Activated naive CD8-positive, alpha-beta T cell treated with anti-CD3 and anti-CD28 coated beads, Interleukin-2, amount 10 ng/mL, durations not matched to agents 7 days and 5 days (primary cell): Measurements from ENCODE around the gene ZNF619. TPM values are rescaled to one million over a fixed set of nuclear protein-coding genes. Genes with fewer than 3 reads are reported as not detected.
A peak's percentile ranks its signal among the peaks of the same experiment; 100 is the strongest.

ENCODE experiments used
- ATAC-seq: fragments of 150-1000 bp; cut with Tn5 transposase; one replicate; pipeline ENCODE4 v1.10.0; 2021; ENCODE audit warnings: low read depth, moderate library complexity
- POLR2A ChIA-PET: fragments of 350-600 bp; sonication (Branson Sonifier 250); formaldehyde crosslinking; loops from one replicate; lab custom pipeline; 2021; ENCODE audit warnings: antibody characterized with exemption; lab: Charles Lee
- DNase-seq: peaks from one replicate; pipeline ENCODE4 v3.0.0; 2021
- H3K27ac Mint-ChIP-seq: one replicate; pipeline ENCODE4 v1.8.0; 2022; ENCODE audit warnings: mild to moderate bottlenecking, mixed read lengths
- H3K27me3 Mint-ChIP-seq: one replicate; pipeline ENCODE4 v1.8.0; 2022; ENCODE audit warnings: mild to moderate bottlenecking, moderate library complexity, mixed read lengths
- H3K36me3 Mint-ChIP-seq: one replicate; pipeline ENCODE4 v1.8.0; 2021; ENCODE audit warnings: mild to moderate bottlenecking, mixed read lengths
- H3K4me1 Mint-ChIP-seq: one replicate; pipeline ENCODE4 v1.8.0; 2021; ENCODE audit warnings: mixed read lengths
- H3K4me3 Mint-ChIP-seq: one replicate; pipeline ENCODE4 v1.8.0; 2022; ENCODE audit warnings: mild to moderate bottlenecking, moderate library complexity, mixed read lengths
- H3K9me3 Mint-ChIP-seq: one replicate; pipeline ENCODE4 v1.8.0; 2021; ENCODE audit warnings: mixed read lengths
- total RNA-seq, 2 experiments: library from RNA; stranded (reverse); gene quantifications; one replicate each; pipeline ENCODE4 v1.2.3, GENCODE V29; 2021

ZNF619 gene
- total RNA-seq, 2 experiments from 2014 or later = 11.3 to 13.3 TPM

DNA sequence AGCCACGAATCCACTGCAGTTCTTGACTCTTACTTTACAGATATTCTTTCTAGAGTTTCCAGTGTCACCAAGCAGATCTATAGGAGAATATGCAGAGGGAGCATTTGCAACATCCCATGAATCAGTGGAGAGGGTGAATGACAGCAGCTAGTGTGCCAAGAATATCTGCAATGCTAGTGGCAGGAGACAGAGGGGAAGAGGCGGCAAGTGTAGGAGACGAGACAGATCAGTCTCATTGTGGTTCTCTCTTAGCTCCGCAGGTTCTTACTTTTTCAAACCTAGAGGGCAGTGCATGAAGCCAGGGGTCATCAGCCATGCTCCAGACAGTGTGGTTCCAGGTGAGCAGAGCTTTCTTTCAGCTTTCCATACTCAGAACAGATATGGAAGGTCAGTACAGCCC lies 744 bp downstream of the ZNF619 start:
- Mint-ChIP-seq H3K4me1 (peaks cover 28% of the 10 kb centered on the region), H3K27ac (peak overlapping the region; percentile 85)
- DNase-seq = no peak

DNA sequence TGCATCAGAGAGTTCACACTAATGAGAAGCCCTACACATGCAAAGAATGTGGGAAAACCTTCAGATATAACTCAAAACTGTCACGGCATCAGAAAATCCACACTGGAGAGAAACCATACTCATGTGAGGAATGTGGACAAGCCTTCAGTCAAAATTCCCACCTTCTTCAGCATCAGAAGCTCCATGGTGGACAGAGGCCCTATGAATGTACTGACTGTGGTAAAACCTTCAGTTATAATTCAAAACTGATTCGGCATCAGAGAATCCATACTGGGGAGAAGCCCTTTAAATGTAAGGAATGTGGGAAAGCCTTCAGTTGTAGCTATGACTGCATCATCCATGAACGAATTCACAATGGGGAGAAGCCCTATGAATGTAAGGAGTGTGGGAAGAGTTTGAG lies 10.2 kb downstream of the ZNF619 start:
- H3K27me3 Mint-ChIP-seq = no peaks in the 10 kb centered on the region
- no peak for ATAC-seq
- H3K9me3 Mint-ChIP-seq = peaks cover 22% of the 10 kb centered on the region
- H3K4me1 Mint-ChIP-seq = peaks cover 12% of the 10 kb centered on the region
- POLR2A ChIA-PET = no interaction called here
- H3K27ac Mint-ChIP-seq = no peak overlapping the region
- no peak for DNase-seq
- no peak overlapping the region for H3K4me3 Mint-ChIP-seq
- peaks cover 65% of the 10 kb centered on the region for H3K36me3 Mint-ChIP-seq

More for the DNA sequence above, 744 bp downstream of the ZNF619 start:
- H3K36me3 Mint-ChIP-seq = peaks cover 25% of the 10 kb centered on the region
- no peak for ATAC-seq
- no peaks in the 10 kb centered on the region for H3K27me3 Mint-ChIP-seq
- POLR2A ChIA-PET = interaction anchor here (1.0 to 3.0 kb wide), 5 partner anchors 14 to 169 kb away, joined by 3 to 21 read pairs (median 9); partner anchors contain the start of genes EIF1B, RPL14 and ZNF621
- no peaks in the 10 kb centered on the region for H3K9me3 Mint-ChIP-seq
- H3K4me3 Mint-ChIP-seq = peak overlapping the region; percentile 86

DNA sequence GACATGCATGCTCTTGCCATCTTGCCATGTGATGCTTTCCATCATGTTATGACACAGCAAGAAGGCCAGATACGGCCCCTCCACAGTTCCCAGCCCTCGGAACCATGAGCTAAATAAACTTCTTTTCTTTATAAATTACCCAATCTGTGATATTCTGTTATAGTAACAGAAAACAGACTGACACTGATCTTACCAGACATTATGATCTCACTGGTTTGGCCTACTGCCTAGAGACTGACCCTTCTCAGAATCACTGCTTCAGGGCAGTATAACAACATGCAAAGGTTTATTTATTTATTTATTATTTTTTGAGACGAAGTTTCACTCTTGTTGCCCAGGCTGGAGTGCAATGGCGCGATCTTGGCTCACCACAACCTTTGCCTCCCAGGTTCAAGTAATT lies 14.0 kb downstream of the ZNF619 start:
- DNase-seq = no peak
- no peak for ATAC-seq
- POLR2A ChIA-PET = no interaction called here
- Mint-ChIP-seq H3K4me3 (no peak overlapping the region), H3K36me3 (peaks cover 43% of the 10 kb centered on the region), H3K27me3 (no peaks in the 10 kb centered on the region), H3K9me3 (peaks cover 22% of the 10 kb centered on the region), H3K4me1 (no peaks in the 10 kb centered on the region), H3K27ac (no peak overlapping the region)

DNA sequence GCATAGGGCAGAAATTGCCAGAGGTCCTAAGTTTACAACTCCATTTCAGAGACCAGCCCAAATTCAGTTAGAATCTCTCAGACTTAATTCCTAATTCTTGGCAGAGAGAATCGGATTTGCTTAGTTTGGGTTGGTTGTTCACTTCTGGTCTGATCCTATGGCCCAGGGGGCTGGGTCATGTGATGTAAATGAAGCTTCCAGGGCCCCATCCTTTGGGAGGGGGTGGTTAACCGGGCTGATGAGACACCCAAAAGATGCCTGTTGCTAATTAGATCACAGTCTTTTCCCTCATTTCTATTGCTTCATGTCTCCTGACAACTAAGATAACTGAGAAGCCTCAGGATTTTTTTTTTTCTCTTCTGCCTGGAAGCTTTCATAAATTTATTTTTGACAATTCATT lies 17.8 kb downstream of the ZNF619 start:
- H3K4me3 Mint-ChIP-seq = no peak overlapping the region
- H3K27me3 Mint-ChIP-seq = no peaks in the 10 kb centered on the region
- no peaks in the 10 kb centered on the region for H3K4me1 Mint-ChIP-seq
- DNase-seq = no peak
- H3K36me3 Mint-ChIP-seq = peaks cover 16% of the 10 kb centered on the region
- peaks cover 4% of the 10 kb centered on the region for H3K9me3 Mint-ChIP-seq
- H3K27ac Mint-ChIP-seq = no peak overlapping the region
- ATAC-seq = no peak
- POLR2A ChIA-PET = no interaction called here

DNA sequence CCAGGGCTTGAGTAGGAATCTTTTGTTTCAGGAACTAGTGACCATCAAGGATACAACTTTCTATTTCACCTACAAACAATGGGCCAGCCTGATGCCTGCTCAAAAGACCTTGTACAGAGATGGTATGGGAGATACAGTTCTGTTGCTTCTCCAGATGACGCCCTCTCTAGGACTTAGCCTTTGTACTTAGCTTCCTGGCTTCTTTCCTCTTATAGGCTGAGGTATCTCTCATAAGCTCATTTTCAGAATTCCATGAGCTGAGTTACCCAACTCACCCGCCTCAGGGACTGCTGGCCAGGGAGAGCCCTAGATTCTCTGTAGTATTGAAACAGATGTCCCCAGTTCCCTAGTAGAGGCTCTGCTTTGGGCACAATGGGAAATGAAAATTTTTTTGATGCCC lies 20.4 kb downstream of the ZNF619 start:
- Mint-ChIP-seq H3K9me3 (peaks cover 1% of the 10 kb centered on the region), H3K27me3 (no peaks in the 10 kb centered on the region), H3K36me3 (peaks cover 8% of the 10 kb centered on the region), H3K27ac (no peak overlapping the region), H3K4me1 (no peaks in the 10 kb centered on the region), H3K4me3 (no peak overlapping the region)
- DNase-seq (no peak), ATAC-seq (no peak)
- POLR2A ChIA-PET = no interaction called here

DNA sequence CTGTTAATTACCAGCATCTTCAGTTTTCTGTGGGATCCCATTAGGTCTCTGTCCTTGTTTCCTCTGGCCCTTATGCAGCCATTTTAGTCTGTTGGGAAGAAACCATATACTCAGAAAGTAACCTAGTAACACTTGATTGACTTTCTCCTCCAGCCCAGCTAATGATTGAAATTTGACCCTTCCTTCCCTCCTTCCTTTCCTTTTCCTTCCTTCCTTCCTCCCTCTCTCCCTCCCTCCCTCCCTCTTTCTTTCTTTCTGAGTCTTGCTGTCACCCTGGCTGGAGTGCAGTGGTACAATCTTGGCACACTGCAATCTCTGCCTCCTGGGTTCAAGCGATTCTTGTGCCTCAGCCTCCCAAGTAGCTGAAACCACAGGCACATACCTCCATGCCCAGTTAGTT lies 23.0 kb downstream of the ZNF619 start:
- H3K36me3 Mint-ChIP-seq = peaks cover 8% of the 10 kb centered on the region
- no peak overlapping the region for H3K4me3 Mint-ChIP-seq
- H3K27ac Mint-ChIP-seq = no peak overlapping the region
- ATAC-seq (no peak), DNase-seq (no peak)
- peaks cover 3% of the 10 kb centered on the region for H3K4me1 Mint-ChIP-seq
- POLR2A ChIA-PET = no interaction called here
- peaks cover 1% of the 10 kb centered on the region for H3K9me3 Mint-ChIP-seq
- H3K27me3 Mint-ChIP-seq = peaks cover 5% of the 10 kb centered on the region

DNA sequence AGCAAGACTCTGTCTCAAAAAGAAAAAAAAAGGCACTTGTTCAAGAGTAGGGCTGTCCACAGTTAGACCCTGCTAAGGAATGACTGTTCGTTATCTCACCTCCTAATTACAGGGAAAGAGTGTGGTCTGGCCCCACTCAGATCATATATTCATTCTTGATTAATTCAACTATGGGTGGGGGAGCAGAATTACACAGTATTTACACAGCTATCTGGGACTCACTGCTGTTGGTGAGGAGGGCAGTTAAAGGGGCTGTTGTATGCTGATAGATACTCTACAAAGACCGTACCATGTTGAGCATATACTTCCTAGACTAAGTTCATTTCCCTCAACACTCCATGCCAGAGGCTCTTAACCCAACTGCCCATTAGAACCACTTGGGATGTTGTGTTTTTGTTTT lies 25.1 kb downstream of the ZNF619 start:
- ATAC-seq = no peak
- Mint-ChIP-seq H3K27ac (no peak overlapping the region), H3K36me3 (peaks cover 7% of the 10 kb centered on the region), H3K27me3 (peaks cover 8% of the 10 kb centered on the region), H3K4me3 (no peak overlapping the region), H3K4me1 (peaks cover 17% of the 10 kb centered on the region), H3K9me3 (peaks cover 1% of the 10 kb centered on the region)
- DNase-seq = no peak
- POLR2A ChIA-PET = no interaction called here

DNA sequence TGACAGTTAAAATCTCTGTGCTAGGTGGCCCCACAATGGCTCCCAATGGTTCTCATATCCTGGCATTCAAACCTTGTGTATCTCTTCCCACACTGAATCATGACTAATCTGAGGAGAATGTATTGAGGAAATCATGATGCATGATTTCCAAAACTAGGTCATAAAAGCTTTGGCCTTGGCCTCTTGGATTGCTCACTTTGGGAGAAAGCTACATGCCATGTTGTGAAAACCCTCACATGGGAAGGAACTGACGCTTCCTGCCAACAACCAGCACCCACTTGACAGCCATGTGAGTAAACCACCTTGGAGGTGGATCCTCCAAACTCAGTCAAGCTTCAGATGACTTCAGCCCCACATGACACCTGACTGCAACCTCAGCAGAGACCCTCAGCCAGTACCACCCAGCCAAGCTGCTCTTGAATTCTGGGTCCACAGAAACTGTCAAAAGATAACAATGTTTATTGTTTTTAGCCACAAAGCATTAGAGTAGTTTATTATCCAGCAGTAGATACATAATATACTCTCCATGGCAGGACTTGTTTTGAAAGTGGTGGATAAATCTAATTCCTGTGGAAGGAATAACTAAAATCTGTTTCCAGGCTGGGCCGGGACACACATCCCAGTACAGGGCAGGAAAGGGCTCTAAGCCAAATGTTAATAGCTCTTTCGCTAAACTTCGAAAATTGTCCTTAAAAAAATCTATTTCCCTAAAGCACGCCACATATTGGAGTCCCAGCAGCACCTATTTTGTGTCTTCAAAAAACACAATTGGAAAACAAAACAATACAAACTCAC lies 27.9 kb downstream of the ZNF619 start:
- no peak overlapping the region for H3K27ac Mint-ChIP-seq
- POLR2A ChIA-PET = interaction anchor here (1.5 to 2.8 kb wide), 3 partner anchors 19 to 52 kb away, joined by 9 to 14 read pairs (median 10); partner anchors contain the start of genes RPL14 and ZNF621
- H3K27me3 Mint-ChIP-seq = peaks cover 8% of the 10 kb centered on the region
- H3K9me3 Mint-ChIP-seq = no peaks in the 10 kb centered on the region
- H3K4me1 Mint-ChIP-seq = peaks cover 18% of the 10 kb centered on the region
- H3K36me3 Mint-ChIP-seq = peaks cover 12% of the 10 kb centered on the region
- DNase-seq = no peak
- peak overlapping the region; percentile 92 for H3K4me3 Mint-ChIP-seq
- ATAC-seq = no peak

DNA sequence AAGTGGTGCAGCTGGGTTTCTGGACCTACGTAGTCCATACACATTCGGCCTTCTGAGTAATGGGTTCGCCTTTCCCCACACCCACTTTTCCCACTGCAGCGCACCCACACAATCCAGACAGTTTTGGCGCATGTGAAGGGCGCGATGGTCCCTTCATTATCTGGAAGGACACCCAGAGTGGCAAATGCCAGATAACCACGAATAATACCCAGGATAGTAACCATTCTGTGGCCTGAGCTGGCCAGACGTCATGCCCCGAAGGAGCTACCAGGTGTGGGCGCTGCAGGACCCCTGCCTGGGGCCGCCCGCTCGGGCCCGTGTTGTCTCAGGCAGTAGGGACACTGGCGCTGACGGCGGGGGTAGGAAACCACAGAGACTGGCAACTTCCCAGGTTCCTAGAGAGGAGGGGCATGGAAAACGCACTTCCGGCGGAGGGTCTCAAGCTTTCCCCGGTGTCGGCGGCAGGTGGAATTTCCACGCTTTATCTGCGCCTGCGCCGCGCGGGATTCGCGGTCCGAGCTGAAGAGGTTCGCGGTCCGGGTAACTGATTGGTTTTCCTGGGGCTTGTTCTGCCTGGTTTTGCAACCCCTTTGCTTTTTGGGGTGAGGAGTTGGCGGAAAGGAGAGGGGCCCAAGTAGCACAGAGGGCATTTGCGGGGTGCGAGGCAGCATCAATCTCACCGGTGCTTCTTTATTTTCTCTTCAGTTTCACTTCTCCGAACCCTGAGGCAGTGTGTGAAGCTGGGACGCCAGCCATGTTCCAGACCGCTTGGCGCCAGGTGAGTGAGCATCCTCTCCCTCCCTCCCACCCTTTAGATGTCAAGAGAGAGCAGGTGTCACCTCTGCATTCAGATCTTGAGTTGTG lies 28.9 kb downstream of the ZNF619 start, which contains the start of gene ZNF620:
TSS of gene ZNF620 (plus strand) at position 441 of the 864 bp plus-strand sequence. CDS start at position 755, 314 bp downstream.
- peak; percentile 85 for ATAC-seq
- no peaks in the 10 kb centered on the region for H3K9me3 Mint-ChIP-seq
- H3K4me3 Mint-ChIP-seq = peak within 1 kb of the TSS; percentile 92
- peaks cover 18% of the 10 kb centered on the region for H3K4me1 Mint-ChIP-seq
- H3K27ac Mint-ChIP-seq = peak within 1 kb of the TSS; percentile 93
- peak; percentile 66 for DNase-seq
- peaks cover 8% of the 10 kb centered on the region for H3K27me3 Mint-ChIP-seq
- H3K36me3 Mint-ChIP-seq = peaks cover 17% of the 10 kb centered on the region
- POLR2A ChIA-PET = interaction anchor here (1.2 to 2.8 kb wide), 5 partner anchors 16 to 197 kb away, joined by 3 to 14 read pairs (median 9); partner anchors contain the start of genes EIF1B, RPL14 and ZNF621

DNA sequence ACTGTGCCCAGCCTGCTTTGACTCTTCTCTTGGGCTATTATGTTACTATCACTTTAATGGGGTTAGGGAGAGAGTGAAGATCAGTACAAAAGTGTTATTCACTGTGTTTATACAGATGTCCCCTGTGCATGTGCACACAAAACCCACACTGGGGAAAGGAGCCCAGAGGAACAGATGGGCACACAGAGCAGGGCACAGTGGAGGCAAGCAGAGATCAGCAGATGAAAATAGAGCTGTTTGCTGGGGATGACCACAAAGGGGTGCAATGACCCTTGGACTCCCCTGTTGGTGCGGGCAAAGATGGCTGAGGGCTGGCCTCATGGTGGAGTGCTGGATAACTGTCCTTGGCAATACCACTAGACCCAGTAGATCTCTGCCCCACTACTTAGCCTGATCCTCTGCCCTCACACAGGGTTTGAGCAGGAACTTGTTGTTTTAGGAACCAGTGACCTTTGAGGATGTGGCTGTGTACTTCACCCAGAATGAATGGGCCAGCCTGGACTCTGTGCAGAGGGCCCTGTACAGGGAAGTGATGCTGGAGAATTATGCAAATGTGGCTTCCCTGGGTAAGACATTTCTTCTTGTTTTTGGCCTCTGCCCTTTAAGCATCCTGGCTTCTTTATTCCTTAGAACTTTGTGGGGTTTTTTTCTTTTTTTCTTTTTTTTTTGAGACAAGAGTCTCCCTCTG lies 34.3 kb downstream of the ZNF619 start:
- Mint-ChIP-seq H3K36me3 (peaks cover 29% of the 10 kb centered on the region), H3K4me1 (peaks cover 8% of the 10 kb centered on the region), H3K4me3 (no peak overlapping the region), H3K27ac (no peak overlapping the region), H3K27me3 (no peaks in the 10 kb centered on the region), H3K9me3 (no peaks in the 10 kb centered on the region)
- DNase-seq = no peak
- POLR2A ChIA-PET = no interaction called here
- no peak for ATAC-seq

DNA sequence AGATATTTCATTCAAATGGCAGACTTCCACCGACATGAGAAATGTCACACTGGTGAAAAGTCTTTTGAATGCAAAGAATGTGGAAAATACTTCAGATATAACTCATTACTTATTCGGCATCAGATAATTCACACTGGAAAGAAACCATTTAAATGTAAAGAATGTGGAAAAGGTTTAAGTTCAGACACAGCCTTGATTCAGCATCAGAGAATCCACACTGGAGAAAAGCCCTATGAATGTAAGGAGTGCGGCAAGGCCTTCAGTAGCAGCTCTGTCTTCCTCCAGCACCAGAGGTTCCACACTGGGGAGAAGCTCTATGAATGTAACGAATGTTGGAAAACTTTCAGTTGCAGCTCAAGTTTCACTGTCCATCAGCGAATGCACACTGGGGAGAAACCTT lies 39.3 kb downstream of the ZNF619 start:
- Mint-ChIP-seq H3K36me3 (peaks cover 14% of the 10 kb centered on the region), H3K4me3 (no peak overlapping the region), H3K4me1 (no peaks in the 10 kb centered on the region), H3K27ac (no peak overlapping the region), H3K27me3 (no peaks in the 10 kb centered on the region), H3K9me3 (no peaks in the 10 kb centered on the region)
- no peak for DNase-seq
- POLR2A ChIA-PET = no interaction called here
- no peak for ATAC-seq

DNA sequence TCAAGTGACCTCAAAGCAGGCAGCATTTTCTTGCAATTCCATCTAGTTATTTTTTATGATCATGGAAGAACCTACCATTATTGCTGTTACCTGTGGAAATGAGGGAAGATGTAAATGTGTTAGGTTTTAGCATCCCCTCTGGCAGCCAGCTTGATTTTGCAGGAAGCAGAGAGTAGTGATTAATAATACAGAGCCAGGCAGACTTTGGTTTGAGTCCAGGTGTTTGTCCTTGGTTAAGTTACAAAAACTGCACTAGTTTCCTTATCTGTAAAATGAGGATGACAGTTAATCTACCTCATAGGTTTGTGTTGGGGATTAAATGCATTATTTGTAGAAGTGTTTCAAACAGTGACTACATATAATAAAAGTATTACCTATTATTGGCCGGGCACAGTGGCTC lies 41.1 kb downstream of the ZNF619 start:
- no peak for DNase-seq
- no peak overlapping the region for H3K4me3 Mint-ChIP-seq

DNA sequence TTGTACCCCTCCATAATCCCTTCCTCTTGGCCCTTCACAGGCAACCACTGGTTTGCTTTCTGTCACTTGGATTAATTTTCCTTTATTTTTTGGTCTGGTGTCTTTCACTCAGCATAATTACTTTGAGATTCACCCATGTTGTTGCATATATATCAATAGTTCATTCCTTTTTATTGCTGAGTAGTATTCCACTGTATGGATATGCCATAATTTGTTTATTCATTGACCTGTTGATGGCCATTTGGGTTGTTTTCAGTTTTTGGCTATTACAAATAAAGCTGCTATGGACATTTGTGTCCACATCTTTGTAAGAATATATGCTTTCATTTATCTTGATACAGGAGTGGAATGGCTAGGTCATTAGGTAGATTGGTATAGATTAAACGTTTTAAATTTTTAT lies 41.9 kb downstream of the ZNF619 start:
- no peaks in the 10 kb centered on the region for H3K27me3 Mint-ChIP-seq
- H3K36me3 Mint-ChIP-seq = peaks cover 14% of the 10 kb centered on the region
- no peak overlapping the region for H3K27ac Mint-ChIP-seq
- no peak overlapping the region for H3K4me3 Mint-ChIP-seq
- H3K9me3 Mint-ChIP-seq = no peaks in the 10 kb centered on the region
- POLR2A ChIA-PET = no interaction called here
- peaks cover 7% of the 10 kb centered on the region for H3K4me1 Mint-ChIP-seq
- DNase-seq (no peak), ATAC-seq (no peak)

More for the DNA sequence above, 41.1 kb downstream of the ZNF619 start:
- no peak for ATAC-seq
- no peaks in the 10 kb centered on the region for H3K27me3 Mint-ChIP-seq
- H3K9me3 Mint-ChIP-seq = no peaks in the 10 kb centered on the region
- POLR2A ChIA-PET = interaction anchor here (0.7 kb wide), 1 partner anchor 65 kb away, joined by 3 read pairs; no protein-coding TSS in a partner anchor
- H3K36me3 Mint-ChIP-seq = peaks cover 15% of the 10 kb centered on the region
- no peak overlapping the region for H3K27ac Mint-ChIP-seq
- H3K4me1 Mint-ChIP-seq = peaks cover 3% of the 10 kb centered on the region
